GM12892 (cell line): ENCODE measurements around the gene METAP2.

ENCODE experiments used
- DNase-seq: peaks from one replicate; pipeline ENCODE4 v3.0.0; 2011; ENCODE audit not compliant: insufficient read length
- FAIRE-seq: peaks from 2 replicates; lab custom pipeline; 2011; peaks lifted over from hg19 to GRCh38; lab: Jason Lieb, UNC
- POLR2A ChIP-seq: IDR thresholded peaks from 2 replicates; pipeline ENCODE4 v1.6.1; 2011; ENCODE audit warnings: low read depth, low read length, control low read depth
- POLR2AphosphoS5 ChIP-seq: IDR thresholded peaks from 2 replicates; pipeline ENCODE4 v1.6.1; 2011; ENCODE audit warnings: low read depth, low read length, control low read depth
- TAF1 ChIP-seq: IDR thresholded peaks from 2 replicates; pipeline ENCODE4 v1.6.1; 2011; ENCODE audit warnings: low read depth, mild to moderate bottlenecking, control low read depth, low read length, borderline replicate concordance

The METAP2 gene

DNA sequence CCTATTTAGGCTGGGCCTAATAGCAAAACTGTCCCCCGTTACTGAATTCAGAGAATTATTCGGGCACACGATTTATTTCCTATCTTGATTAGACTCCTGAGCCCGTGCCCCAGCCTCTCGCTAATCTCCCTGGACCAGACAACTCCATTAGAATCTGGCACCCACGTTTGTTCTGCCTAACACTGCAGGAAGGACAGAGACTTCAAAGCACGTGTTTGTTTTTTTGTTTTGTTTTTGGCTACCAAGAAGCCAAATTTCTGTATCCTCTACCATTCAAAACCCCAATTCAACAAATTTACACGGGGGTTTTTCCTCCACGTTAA, 72.5 kb downstream of the METAP2 start:
- FAIRE-seq (no peak), DNase-seq (no peak)
- TF ChIP-seq POLR2A (no peak), TAF1 (no peak), POLR2AphosphoS5 (no peak)

DNA sequence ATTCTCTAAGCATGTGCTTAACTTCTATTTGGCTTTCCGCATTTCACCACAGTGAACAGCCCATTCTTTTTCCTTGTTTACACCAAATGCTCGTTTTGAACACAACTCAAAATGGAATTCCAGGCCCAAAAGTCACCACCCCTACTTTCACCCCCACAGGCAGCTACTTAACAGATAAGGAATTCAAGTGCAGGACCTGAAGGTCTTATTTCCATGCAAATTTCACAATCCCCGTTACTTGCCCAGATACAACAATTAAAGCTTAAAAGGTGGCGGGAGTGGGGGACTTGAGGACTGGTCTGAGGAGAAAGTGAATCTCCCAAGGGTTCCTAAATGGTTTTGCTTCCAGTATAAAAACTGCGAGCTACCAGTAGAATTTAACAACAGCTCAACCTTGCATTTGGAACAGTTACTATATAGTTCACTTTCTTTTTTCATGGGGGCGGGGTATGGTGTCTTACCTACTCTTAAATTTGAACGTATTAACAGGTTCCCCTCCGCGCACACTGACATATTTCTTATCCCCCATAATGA, 73.6 kb downstream of the METAP2 start:
- TF ChIP-seq POLR2A, result no peak
- no peak for TF ChIP-seq POLR2AphosphoS5
- DNase-seq (no peak), FAIRE-seq (no peak)

DNA sequence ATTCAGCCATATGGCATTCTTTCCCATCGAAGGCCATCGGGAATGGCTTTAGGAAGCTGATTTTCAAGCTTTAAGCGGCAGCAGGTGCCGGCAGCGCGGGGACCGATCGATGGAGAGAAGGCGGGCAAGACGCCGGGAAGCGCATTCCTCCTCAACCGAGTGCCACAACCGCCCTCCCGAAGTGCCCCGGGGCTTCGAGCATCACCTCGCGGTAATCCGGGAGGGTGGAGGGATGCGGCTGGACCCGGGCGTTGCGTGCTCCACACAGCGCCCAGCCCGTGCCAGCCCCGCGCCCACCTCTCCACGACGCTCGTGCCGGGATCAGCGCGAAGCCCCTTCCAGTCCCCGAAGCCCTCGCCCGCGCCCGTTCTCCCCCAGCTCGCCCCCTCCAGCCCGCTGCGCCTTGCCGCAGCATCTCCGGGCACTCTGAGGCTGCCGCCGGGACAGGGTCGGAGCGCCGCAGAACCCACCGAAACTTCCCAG, 74.1 kb downstream of the METAP2 start:
- no peak for TF ChIP-seq TAF1
- no peak for TF ChIP-seq POLR2A
- no peak for TF ChIP-seq POLR2AphosphoS5
- no peak for DNase-seq
- FAIRE-seq, result no peak

DNA sequence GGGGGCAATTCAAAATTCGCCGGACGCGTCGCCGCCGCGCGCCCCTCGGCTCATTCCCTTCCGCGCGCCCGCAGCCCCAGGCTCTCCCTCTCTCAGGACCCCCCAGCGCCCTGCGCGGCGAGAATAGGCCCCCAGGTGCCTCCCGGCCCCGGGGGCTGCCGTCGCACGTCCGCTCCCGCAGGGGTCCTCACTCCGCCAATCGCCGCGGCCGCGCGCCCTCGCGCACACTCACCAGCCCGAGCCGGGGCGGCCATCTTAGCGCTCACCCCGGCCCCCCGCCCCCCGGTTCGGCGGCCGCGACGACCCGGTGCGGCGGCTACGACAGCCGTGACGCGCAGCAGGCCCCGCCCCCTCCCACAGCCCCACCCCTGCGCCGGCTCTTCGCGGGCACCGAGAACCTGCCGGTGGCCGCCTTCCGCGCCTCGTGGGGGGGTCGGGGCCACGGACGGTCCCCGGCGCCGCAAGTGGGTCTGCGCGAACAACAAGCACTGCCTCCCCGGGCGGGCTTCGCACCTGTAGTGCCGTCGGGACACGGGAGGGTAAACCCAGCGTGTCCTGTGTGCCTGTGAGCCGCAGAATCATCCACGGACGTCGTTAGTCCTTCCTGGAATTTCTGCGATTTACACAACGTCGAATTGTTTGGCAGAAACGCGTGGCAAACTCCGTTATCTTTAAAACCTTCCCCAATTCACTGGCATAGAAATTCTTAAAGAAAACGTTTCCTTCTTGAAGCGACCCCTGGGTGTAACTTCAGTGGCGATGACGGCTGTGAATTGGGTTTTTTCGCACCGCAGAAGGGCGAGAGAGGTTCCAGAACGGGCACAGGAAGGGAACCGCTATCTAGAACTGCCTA, 74.8 kb downstream of the METAP2 start:
- TF ChIP-seq TAF1, result no peak
- no peak for TF ChIP-seq POLR2A
- TF ChIP-seq POLR2AphosphoS5, result no peak
- DNase-seq (no peak), FAIRE-seq (no peak)

DNA sequence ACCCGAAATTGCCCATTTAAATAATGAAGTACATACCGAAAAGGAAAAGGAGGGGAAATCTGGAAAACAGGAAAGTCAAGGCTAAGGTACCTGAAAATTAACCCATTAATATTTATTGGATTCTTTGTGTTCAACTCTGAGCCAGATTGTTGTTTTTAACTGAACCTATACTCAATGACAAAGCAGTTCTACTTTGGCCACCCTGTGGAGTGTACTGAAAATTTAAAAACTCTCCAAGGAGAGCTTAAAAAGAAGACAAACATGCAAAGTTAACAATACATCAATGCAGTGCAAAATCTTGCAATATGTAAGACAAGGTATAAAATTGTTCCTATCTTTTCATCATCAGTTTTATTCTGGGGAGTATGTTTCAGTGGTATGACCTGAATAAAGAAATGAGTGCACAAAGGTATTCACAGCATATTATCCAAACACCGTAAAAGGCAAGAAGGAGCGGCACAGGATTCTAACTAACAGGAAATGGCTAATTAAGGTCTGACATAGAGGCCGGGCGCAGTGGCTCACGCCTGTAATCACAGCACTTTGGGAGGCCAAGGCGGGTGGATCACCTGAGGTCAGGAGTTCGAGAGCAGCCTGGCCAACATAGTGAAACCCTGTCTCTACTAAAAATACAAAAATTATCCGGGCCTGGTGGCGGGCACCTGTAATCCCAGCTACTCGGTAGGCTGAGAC, 75.6 kb downstream of the METAP2 start:
- FAIRE-seq, result no peak
- DNase-seq, result no peak
- TF ChIP-seq POLR2AphosphoS5 (no peak), POLR2A (no peak), TAF1 (no peak)

DNA sequence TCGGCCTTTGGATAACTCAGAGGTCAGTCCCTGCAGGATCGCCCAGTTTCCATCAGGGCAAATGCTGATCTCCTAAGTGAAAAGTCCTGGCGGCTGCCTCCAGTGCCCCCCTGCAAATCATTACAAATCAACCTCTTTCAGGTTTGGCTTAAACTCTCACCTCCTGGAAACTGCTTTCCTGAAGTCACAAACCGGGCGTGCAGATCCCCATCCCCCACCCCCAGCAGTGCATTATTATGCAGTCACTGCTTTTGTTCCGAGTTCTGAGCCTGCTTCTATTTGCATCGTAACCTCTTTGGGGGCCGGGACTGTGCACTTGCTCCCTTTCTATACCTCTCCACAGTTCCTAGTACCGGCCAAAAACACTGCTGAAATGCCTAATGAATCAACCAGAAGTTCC, 77.4 kb downstream of the METAP2 start, which contains the start of gene USP44:
Gene USP44 (minus strand): TSS at position 172 of the 400 bp plus-strand sequence. CDS start 17,220 bp downstream, outside the sequence.
- TF ChIP-seq POLR2AphosphoS5 (no peak), TAF1 (no peak), POLR2A (no peak)
- DNase-seq (no peak), FAIRE-seq (no peak)

DNA sequence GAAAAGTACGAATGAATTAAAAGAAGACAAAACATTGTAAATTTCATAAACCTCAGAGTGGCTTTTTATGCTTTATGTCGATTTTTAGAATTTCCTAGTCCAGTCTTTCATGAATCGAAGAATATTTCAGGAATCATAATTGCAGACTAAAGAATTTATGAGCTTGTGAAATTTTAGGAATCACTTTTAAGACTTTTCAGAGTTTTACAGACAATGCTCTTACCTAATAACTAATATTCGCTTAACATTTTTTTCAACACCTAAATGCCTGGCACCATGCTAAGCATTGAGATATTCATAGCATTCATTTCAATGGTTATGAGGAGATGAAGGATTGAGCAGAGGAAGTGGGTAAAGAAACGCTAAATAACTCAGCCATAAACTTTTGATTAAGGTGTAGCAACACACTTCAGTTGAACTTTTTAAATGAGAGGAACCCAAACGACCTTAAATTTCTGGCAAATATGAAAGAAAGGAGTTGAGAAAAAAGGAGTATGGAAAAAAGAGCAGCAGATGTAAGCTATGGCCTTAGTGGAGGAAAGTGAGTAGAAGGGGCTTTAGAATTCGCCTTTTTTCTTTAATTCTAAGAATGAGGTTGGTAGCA, 78.1 kb downstream of the METAP2 start:
- DNase-seq, result no peak
- TF ChIP-seq POLR2A (no peak), TAF1 (no peak), POLR2AphosphoS5 (no peak)
- no peak for FAIRE-seq

DNA sequence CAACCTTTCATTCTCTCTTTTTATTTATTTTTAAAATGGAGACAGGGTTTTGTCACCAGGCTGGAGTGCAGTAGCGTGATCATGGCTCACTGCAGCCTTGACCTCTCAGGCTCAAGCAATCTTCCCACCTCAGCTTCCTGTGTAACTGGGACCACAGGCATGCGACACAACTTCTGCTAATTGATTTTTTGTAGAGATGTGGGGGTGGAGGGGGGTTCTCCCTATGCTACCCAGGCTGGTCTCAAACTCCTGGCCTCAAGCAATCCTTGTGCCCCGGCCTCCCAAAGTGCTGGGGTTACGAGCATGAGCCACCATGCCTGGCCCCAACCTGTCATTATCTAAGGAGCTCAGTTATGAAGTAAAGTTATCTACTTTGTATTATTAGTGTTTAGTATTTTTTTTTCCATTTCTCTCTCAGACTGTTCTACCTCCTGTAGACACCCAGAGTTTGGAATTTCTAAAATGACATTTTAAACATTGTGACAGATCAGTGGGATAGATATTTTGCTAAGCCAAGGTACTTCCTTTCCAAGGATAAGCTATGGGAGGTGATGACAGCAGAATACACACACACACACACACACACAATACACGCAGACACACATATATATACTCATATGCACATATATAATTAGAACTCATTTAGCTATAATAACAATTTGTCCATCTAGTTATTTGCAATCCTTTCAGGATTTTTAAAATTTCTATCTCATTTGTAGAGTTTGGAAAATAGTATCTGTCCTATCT, 79.4 kb downstream of the METAP2 start:
- FAIRE-seq (no peak), DNase-seq (no peak)
- no peak for TF ChIP-seq POLR2A
- TF ChIP-seq TAF1, result no peak
- TF ChIP-seq POLR2AphosphoS5, result no peak

DNA sequence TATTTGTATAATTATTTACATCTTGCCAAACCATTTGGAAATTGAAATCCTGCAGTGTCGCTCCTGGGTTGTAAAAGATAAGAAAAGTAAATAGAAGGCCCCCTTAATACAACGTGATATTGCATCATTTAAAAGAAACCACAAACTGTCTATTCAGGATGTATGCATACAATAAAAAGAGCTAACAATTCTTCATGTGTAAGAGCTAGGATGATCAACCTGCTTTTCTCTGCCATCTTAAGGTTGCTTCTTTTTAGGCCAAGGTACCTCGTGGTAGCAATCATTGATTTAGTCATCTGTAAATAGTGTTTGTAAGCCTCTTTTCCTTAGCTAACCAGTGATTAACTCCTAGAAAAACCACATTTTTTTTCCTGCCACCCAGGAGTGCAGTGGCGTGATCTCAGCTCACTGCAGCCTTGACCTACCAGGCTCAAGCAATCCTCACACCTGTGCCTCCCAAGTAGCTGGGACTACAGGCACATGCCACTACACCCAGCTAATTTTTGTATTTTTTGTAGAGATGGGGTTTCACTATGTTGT, 80.7 kb downstream of the METAP2 start:
- DNase-seq, result no peak
- TF ChIP-seq POLR2AphosphoS5, result no peak
- TF ChIP-seq TAF1, result no peak
- no peak for TF ChIP-seq POLR2A
- no peak for FAIRE-seq

DNA sequence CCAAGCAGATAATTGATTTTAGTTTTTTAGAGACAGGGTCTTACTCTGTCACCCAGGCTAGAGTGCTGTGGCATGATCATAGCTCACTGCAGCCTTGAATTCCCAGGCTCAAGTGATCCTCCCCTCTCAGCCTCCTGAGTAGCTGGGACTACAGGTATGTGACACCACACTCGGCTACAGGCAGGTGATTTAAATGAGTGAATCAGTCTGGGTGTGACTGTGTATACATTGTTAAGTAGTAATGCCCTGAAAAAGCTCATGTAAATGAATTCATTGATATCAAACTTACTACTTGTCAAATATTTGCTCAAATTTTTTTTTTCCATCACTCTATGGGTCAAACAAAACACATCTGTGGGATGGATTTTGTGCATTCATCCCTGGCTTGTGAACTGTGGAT, 83.7 kb downstream of the METAP2 start:
- DNase-seq (no peak), FAIRE-seq (no peak)
- no peak for TF ChIP-seq POLR2A
